Neural crest cell (in vitro differentiated cells): ENCODE data around the gene CES4A. TPM values are rescaled to one million over a fixed set of nuclear protein-coding genes. Genes with fewer than 3 reads are reported as not detected.

Experiments
- DNase-seq: peaks from one replicate; pipeline ENCODE4 v3.0.0; 2021; ENCODE audit warnings: low read depth, mixed read lengths, low spot score
- H3K27ac Mint-ChIP-seq: one replicate; pipeline ENCODE4 v1.8.0; 2021; ENCODE audit warnings: mild to moderate bottlenecking, mixed read lengths; ENCODE audit not compliant: unreplicated experiment
- H3K27me3 Mint-ChIP-seq: 2 replicates; pipeline ENCODE4 v1.8.0; 2021; ENCODE audit warnings: low read depth, mild to moderate bottlenecking, mixed read lengths
- H3K36me3 Mint-ChIP-seq: 2 replicates; pipeline ENCODE4 v1.8.0; 2021; ENCODE audit warnings: low read depth, mild to moderate bottlenecking, mixed read lengths
- H3K4me1 Mint-ChIP-seq: 2 replicates; pipeline ENCODE4 v1.8.0; 2021; ENCODE audit warnings: mixed read lengths
- H3K4me3 Mint-ChIP-seq: one replicate; pipeline ENCODE4 v1.8.0; 2021; ENCODE audit warnings: mild to moderate bottlenecking, mixed read lengths
- H3K9me3 Mint-ChIP-seq: 2 replicates; pipeline ENCODE4 v1.8.0; 2021; ENCODE audit warnings: mixed read lengths
- CTCF ChIP-seq: fragments of 200-600 bp; sonication (generic); conservative IDR thresholded peaks from 2 replicates; pipeline ENCODE4 v1.5.0; 2021; ENCODE audit warnings: antibody characterized with exemption, mild to moderate bottlenecking
- total RNA-seq: library from RNA; stranded (reverse); gene quantifications from 2 replicates; pipeline ENCODE4 v1.2.1, GENCODE V29; 2021

The CES4A gene
- total RNA-seq, 1 donor from 2014 or later = 1.8 TPM

- H3K27me3 Mint-ChIP-seq = no peaks in the 10 kb centered on the region
- no peaks in the 10 kb centered on the region for H3K9me3 Mint-ChIP-seq
- no peak for TF ChIP-seq CTCF
- H3K4me3 Mint-ChIP-seq = peak overlapping the region; percentile 65
- no peak for DNase-seq
- peaks cover 35% of the 10 kb centered on the region for H3K4me1 Mint-ChIP-seq
- no peak overlapping the region for H3K27ac Mint-ChIP-seq
- peaks cover 3% of the 10 kb centered on the region for H3K36me3 Mint-ChIP-seq
Observed at GRCh38 chr16:67027046-67027445, 38.7 kb downstream of the CES4A start.

- H3K4me3 Mint-ChIP-seq = peak overlapping the region; percentile 87
- H3K4me1 Mint-ChIP-seq = peaks cover 36% of the 10 kb centered on the region
- peaks cover 3% of the 10 kb centered on the region for H3K36me3 Mint-ChIP-seq
- TF ChIP-seq CTCF = no peak
- no peaks in the 10 kb centered on the region for H3K9me3 Mint-ChIP-seq
- no peaks in the 10 kb centered on the region for H3K27me3 Mint-ChIP-seq
- H3K27ac Mint-ChIP-seq = peak overlapping the region; percentile 90
- no peak for DNase-seq
Observed at GRCh38 chr16:67028167-67028695, 39.8 kb downstream of the CES4A start.

- no peaks in the 10 kb centered on the region for H3K9me3 Mint-ChIP-seq
- H3K27me3 Mint-ChIP-seq = no peaks in the 10 kb centered on the region
- DNase-seq = peak; percentile 87
- H3K27ac Mint-ChIP-seq = peak within 1 kb of the TSS; percentile 92
- TF ChIP-seq CTCF = peak; percentile 42
- H3K4me3 Mint-ChIP-seq = peak within 1 kb of the TSS; percentile 94
- peaks cover 3% of the 10 kb centered on the region for H3K36me3 Mint-ChIP-seq
- H3K4me1 Mint-ChIP-seq = peaks cover 36% of the 10 kb centered on the region
Observed at GRCh38 chr16:67028696-67029253, 40.4 kb downstream of the CES4A start, which contains the start of gene CBFB. Gene CBFB, plus strand, starts transcription at chr16:67029149. Its CDS starts 259 bp downstream, at chr16:67029408.

- DNase-seq = peak; percentile 23
- Mint-ChIP-seq H3K27ac (peak overlapping the region; percentile 92), H3K4me3 (peak overlapping the region; percentile 94), H3K9me3 (no peaks in the 10 kb centered on the region), H3K36me3 (peaks cover 3% of the 10 kb centered on the region), H3K4me1 (peaks cover 36% of the 10 kb centered on the region), H3K27me3 (no peaks in the 10 kb centered on the region)
- TF ChIP-seq CTCF = no peak
Observed at GRCh38 chr16:67029254-67030096, 41.1 kb downstream of the CES4A start.

- no peak for DNase-seq
- H3K36me3 Mint-ChIP-seq = peaks cover 3% of the 10 kb centered on the region
- peak overlapping the region; percentile 92 for H3K27ac Mint-ChIP-seq
- TF ChIP-seq CTCF = no peak
- no peaks in the 10 kb centered on the region for H3K27me3 Mint-ChIP-seq
- H3K4me1 Mint-ChIP-seq = peaks cover 42% of the 10 kb centered on the region
- H3K9me3 Mint-ChIP-seq = no peaks in the 10 kb centered on the region
- peak overlapping the region; percentile 94 for H3K4me3 Mint-ChIP-seq
Observed at GRCh38 chr16:67030221-67030962, 42.0 kb downstream of the CES4A start.
